Stimulated activated naive CD8-positive, alpha-beta T cell treated with anti-CD3 and anti-CD28 coated beads, Interleukin-15, Interleukin-2, amounts not matched to agents 100 ng/mL and 50 ng/mL, for 24 hours (primary cell): ENCODE data around the gene NUP210L.

Experiments used
- H3K27ac Mint-ChIP-seq: one replicate; pipeline ENCODE4 v1.8.0; 2021; ENCODE audit warnings: mild to moderate bottlenecking, mixed read lengths
- H3K27me3 Mint-ChIP-seq: one replicate; pipeline ENCODE4 v1.8.0; 2021; ENCODE audit warnings: mixed read lengths
- H3K36me3 Mint-ChIP-seq: one replicate; pipeline ENCODE4 v1.8.0; 2021; ENCODE audit warnings: low read depth, mixed read lengths
- H3K4me1 Mint-ChIP-seq: one replicate; pipeline ENCODE4 v1.8.0; 2021; ENCODE audit warnings: low read depth, mixed read lengths
- H3K4me3 Mint-ChIP-seq: one replicate; pipeline ENCODE4 v1.8.0; 2021; ENCODE audit warnings: mild to moderate bottlenecking, mixed read lengths
- H3K9me3 Mint-ChIP-seq: one replicate; pipeline ENCODE4 v1.8.0; 2021; ENCODE audit warnings: mixed read lengths

The NUP210L gene

GRCh38 chr1:154154534-154155191 is at the start of gene NUP210L:
Gene NUP210L, minus strand, starts transcription at chr1:154155073.
- H3K4me1 Mint-ChIP-seq: peaks cover 57% of the 10 kb centered on the region
- peaks cover 58% of the 10 kb centered on the region for H3K36me3 Mint-ChIP-seq
- H3K9me3 Mint-ChIP-seq: no peaks in the 10 kb centered on the region
- no peaks in the 10 kb centered on the region for H3K27me3 Mint-ChIP-seq
- H3K27ac Mint-ChIP-seq: peak within 1 kb of the TSS; percentile 65
- H3K4me3 Mint-ChIP-seq: no peak within 1 kb of the TSS

DNA sequence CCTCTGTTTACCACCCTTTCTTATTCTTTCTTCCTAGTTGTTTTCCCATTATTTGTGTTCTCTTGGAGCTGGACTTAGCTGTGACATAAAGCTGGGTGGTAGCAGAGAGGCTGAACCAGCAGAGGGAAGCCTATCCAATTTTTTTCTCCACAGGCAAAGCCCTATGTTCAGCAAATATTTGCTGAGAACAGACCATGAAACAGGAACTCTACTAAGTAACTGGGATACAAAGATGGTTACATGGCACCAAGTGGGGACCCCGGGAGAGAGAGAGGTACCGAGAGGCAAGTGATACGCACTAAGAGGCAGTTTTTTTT is 44.6 kb upstream of the NUP210L start:
- Mint-ChIP-seq H3K27ac (no peak overlapping the region), H3K27me3 (no peaks in the 10 kb centered on the region), H3K9me3 (no peaks in the 10 kb centered on the region), H3K4me1 (no peaks in the 10 kb centered on the region), H3K4me3 (no peak overlapping the region), H3K36me3 (no peaks in the 10 kb centered on the region)

GRCh38 chr1:154198756-154199562 is 44.1 kb upstream of the NUP210L start:
- no peaks in the 10 kb centered on the region for H3K36me3 Mint-ChIP-seq
- no peak overlapping the region for H3K27ac Mint-ChIP-seq
- no peaks in the 10 kb centered on the region for H3K4me1 Mint-ChIP-seq
- H3K4me3 Mint-ChIP-seq: no peak overlapping the region
- peaks cover 4% of the 10 kb centered on the region for H3K27me3 Mint-ChIP-seq
- H3K9me3 Mint-ChIP-seq: no peaks in the 10 kb centered on the region

GRCh38 chr1:154193821-154194220 is 38.9 kb upstream of the NUP210L start:
- H3K4me3 Mint-ChIP-seq: no peak overlapping the region
- no peak overlapping the region for H3K27ac Mint-ChIP-seq
- no peaks in the 10 kb centered on the region for H3K9me3 Mint-ChIP-seq
- peaks cover 22% of the 10 kb centered on the region for H3K27me3 Mint-ChIP-seq
- H3K4me1 Mint-ChIP-seq: peaks cover 5% of the 10 kb centered on the region
- H3K36me3 Mint-ChIP-seq: no peaks in the 10 kb centered on the region

DNA sequence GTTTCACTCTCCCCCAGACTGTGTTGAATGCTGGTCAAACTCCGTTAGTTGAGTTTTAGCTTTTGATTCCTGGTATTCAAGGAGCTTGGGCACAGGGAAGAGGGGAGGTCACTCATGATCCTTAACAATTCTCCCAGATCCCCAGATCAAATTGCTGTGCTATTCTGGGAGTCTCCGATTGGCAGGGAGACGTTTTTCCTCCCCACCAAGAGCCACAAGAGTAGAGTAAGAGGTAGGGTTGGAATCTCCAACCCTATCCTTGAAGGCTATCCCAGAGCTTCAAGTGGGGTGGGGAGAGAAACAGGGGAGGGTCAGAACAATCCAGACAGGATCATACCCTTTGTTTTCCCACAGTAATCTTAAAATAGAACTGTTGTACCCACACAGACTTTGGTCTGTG is 37.6 kb upstream of the NUP210L start:
- Mint-ChIP-seq H3K36me3 (no peaks in the 10 kb centered on the region), H3K27me3 (peaks cover 22% of the 10 kb centered on the region), H3K4me1 (peaks cover 5% of the 10 kb centered on the region), H3K27ac (no peak overlapping the region), H3K9me3 (no peaks in the 10 kb centered on the region), H3K4me3 (no peak overlapping the region)

DNA sequence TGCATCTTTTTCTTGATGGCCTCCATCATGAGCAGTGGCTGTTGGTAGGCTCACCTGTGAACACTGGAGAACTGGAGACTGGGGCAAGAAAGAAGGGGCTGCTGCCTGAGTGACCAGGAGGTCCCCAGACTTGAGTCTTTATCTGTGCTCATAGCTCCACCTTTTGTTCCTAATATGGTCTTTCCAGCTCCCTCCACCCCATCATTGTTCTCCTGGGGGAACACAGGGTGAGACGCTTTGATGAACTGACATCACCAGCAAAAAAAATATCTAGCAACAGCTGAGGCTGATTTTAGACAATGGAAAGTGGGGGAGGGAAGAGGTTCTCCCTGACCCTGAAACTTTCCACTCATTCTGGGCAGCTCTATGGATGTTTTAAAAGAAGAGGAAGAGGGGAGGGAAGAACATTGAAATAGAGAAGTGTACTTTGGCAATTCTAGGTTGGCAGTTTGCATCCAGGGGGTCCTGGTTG is 37.2 kb upstream of the NUP210L start, which contains the start of gene TPM3:
Gene TPM3, minus strand, starts transcription at position 111 of the 472 bp plus-strand sequence. Its CDS starts 82 bp downstream, at position 29.
- Mint-ChIP-seq H3K27ac (no peak within 1 kb of the TSS), H3K27me3 (peaks cover 22% of the 10 kb centered on the region), H3K36me3 (no peaks in the 10 kb centered on the region), H3K4me3 (no peak within 1 kb of the TSS), H3K9me3 (no peaks in the 10 kb centered on the region), H3K4me1 (peaks cover 5% of the 10 kb centered on the region)

GRCh38 chr1:154190550-154190949 is 35.7 kb upstream of the NUP210L start:
- H3K9me3 Mint-ChIP-seq: no peaks in the 10 kb centered on the region
- no peak overlapping the region for H3K27ac Mint-ChIP-seq
- peaks cover 22% of the 10 kb centered on the region for H3K27me3 Mint-ChIP-seq
- H3K36me3 Mint-ChIP-seq: no peaks in the 10 kb centered on the region
- no peak overlapping the region for H3K4me3 Mint-ChIP-seq
- H3K4me1 Mint-ChIP-seq: peaks cover 11% of the 10 kb centered on the region

DNA sequence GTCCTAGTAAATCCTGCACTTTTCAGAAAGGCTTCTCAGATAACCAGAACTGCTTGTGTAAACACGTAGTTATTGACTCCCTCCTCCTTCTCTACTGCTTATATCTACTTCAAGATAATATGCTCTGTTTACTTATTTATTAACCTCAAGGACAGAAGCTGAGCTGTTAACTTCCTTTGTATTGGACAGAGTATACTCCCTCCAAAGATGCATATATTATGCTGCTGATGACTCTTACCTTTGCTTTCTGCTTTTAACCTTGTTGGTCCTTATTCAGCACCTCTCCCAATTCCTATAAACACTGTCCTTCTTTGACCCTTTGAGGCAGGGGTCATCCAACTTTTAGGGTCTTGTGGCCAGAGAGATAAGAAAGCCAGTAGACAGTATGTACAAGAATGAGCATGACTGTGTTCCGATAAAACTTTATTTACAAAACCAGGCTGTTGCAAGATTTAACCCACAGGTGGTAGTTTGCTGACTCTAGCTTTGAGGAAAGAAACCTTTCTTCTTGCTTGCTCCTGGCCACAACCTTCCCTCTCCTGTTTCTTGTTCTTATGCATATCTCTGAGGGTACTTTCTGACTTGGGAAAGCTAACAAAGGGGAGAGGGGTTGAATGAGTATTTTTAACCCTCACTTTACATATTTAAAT is 32.1 kb upstream of the NUP210L start:
- Mint-ChIP-seq H3K27me3 (peaks cover 5% of the 10 kb centered on the region), H3K4me1 (peaks cover 18% of the 10 kb centered on the region), H3K9me3 (no peaks in the 10 kb centered on the region), H3K36me3 (peaks cover 2% of the 10 kb centered on the region), H3K4me3 (no peak overlapping the region), H3K27ac (no peak overlapping the region)

DNA sequence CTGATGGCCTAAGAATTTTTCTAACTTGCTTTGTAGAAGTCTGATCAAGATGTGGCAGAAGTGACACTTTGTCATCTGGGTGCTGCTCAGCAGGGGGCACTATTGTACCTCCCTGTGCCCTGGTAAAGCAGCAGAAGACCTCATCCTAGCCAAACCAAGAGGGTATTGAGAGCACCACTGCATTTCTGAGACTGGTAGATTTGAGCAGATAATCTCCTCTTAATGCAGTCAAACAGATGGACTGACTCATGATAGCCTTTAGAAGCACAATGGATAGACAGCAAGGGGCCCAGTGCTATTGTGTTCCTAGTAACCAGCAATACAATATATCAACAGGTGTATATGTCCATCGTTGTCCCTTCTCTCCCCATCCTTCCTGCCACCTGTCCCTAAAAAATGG is 31.3 kb upstream of the NUP210L start:
- Mint-ChIP-seq H3K27me3 (no peaks in the 10 kb centered on the region), H3K4me3 (no peak overlapping the region), H3K36me3 (peaks cover 10% of the 10 kb centered on the region), H3K27ac (no peak overlapping the region), H3K9me3 (no peaks in the 10 kb centered on the region), H3K4me1 (peaks cover 25% of the 10 kb centered on the region)

- Mint-ChIP-seq H3K4me3 (peak overlapping the region; percentile 99), H3K27ac (peak overlapping the region; percentile 99), H3K9me3 (no peaks in the 10 kb centered on the region), H3K36me3 (peaks cover 34% of the 10 kb centered on the region), H3K27me3 (no peaks in the 10 kb centered on the region), H3K4me1 (peaks cover 53% of the 10 kb centered on the region)
Observed at GRCh38 chr1:154183046-154183915, 28.4 kb upstream of the NUP210L start.

DNA sequence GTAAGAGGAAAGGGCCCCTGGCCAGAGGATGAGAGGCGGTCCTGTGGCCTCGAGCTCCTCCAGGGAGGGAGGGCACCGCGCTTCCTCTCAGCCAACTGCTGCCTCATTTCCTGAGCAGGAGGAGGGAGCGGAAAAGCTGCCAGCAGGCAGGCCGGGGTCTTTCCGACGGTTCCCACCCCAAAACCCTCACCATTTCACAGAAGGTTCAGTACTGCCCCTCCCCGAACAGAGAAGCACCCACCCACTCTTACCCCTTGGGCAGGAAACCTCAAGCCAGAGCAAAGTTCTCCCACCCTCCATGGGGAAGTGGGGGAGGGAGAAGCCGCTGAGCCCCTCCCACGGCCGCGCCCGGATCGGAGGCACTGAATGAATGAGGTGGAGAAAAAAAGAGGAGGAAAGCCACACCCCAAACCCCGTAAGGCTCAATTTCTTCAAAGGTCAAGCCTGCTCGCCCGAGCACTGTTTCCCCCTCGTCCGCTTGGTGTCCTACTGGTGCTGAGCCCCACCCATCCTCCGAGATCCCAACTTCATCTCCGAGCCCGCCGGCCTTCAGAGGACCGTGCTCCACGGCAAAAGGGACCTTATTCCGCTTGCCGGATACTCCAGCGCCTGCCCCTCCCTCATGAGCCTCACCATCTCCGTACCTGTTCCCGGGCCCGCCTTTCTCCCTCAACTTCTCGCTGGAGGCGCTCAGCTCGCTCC is 27.6 kb upstream of the NUP210L start:
- Mint-ChIP-seq H3K27me3 (no peaks in the 10 kb centered on the region), H3K4me1 (peaks cover 61% of the 10 kb centered on the region), H3K4me3 (peak overlapping the region; percentile 99), H3K27ac (peak overlapping the region; percentile 99), H3K9me3 (no peaks in the 10 kb centered on the region), H3K36me3 (peaks cover 40% of the 10 kb centered on the region)

DNA sequence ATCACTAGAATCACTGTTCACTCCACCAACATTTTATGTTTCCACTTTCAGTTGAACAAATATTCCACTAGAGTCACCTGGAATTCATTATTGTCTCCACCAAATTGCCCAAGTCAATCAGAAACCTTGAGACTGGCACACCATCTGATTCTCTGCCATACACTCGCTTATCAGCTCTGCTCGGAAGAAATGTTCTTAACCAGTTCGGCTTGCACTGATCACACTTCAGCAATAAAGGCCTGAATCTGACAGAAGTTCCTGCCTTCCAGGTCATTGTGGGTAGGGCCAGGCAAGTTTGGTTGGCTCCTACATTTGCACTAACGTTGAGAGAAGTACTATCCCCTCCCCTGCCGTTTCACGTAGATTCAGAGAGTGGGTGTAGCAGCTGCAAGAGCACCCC is 27.1 kb upstream of the NUP210L start:
- Mint-ChIP-seq H3K36me3 (peaks cover 46% of the 10 kb centered on the region), H3K27me3 (no peaks in the 10 kb centered on the region), H3K9me3 (no peaks in the 10 kb centered on the region), H3K4me3 (peak overlapping the region; percentile 99), H3K4me1 (peaks cover 67% of the 10 kb centered on the region), H3K27ac (peak overlapping the region; percentile 99)

DNA sequence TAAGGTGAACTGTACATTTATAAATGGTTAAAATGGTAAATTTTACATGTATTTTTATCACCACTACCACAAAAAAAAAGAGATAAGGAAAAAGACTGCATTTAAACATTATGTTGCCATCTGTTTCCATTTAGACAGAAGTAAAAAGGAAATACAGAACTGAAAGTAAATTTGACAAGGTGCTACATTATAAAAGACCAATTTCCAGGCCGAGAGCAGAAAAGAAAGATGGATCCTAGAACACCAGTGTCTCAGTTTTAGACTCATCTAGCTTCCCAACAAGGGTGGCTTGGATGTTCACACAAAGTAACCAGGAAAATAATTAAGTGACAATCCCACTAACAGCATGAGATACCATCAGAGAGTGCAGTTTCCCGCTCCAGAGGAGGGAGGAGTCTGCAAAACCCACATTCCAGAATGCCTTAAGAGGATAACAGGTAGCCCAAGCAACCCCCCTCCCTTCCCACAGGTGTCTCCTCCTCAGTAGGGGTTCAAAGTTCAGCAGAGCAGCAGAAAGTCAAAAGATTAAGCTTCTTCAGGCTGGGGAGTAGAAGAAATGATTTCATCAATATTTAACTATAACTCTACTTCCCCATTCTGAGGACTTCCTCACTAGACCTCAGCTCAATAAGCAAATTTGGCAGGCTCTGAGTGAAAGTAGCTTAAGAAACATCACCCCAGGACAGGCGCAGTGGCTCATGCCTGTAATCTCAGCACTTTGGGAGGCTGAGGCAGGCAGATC is 25.2 kb upstream of the NUP210L start:
- H3K36me3 Mint-ChIP-seq: peaks cover 61% of the 10 kb centered on the region

More for the DNA sequence above, 25.2 kb upstream of the NUP210L start:
- peaks cover 77% of the 10 kb centered on the region for H3K4me1 Mint-ChIP-seq
- no peaks in the 10 kb centered on the region for H3K9me3 Mint-ChIP-seq
- H3K27ac Mint-ChIP-seq: peak overlapping the region; percentile 76
- H3K4me3 Mint-ChIP-seq: peak overlapping the region; percentile 99
- no peaks in the 10 kb centered on the region for H3K27me3 Mint-ChIP-seq
